ENCODE data around the gene CCK. TPM values are rescaled to one million over a fixed set of nuclear protein-coding genes. Genes with fewer than 3 reads are reported as not detected.

CCK gene
- polyA plus RNA-seq, 1 donor (not counting 4 experiments of a cell fraction or from before 2014, with no cell fraction given) = 8.2 TPM

GRCh38 chr3:42228796-42229195, 37.2 kb downstream of the CCK start:
- Histone ChIP-seq H3K4me1 (ENCODE audit: control insufficient read depth, extremely low read depth, insufficient read depth, low read length) (no peaks in the 10 kb centered on the region), H3K36me3 (ENCODE audit: control insufficient read depth in 2 of 2, extremely low read depth in 1 of 2, insufficient read depth in 2 of 2, low read length in 2 of 2) (peaks cover 4 to 5% of the 10 kb centered on the region in 2 experiments), H3K27ac (ENCODE audit: control insufficient read depth, insufficient read depth, low read length) (no peak overlapping the region), H3K9ac (ENCODE audit: control insufficient read depth, extremely low read depth, insufficient read depth, low read length) (no peak overlapping the region), H3K27me3 (ENCODE audit: control insufficient read depth, extremely low read depth, insufficient read depth, low read length) (no peaks in the 10 kb centered on the region), H3K9me3 (ENCODE audit: control insufficient read depth, low read depth, low read length) (no peaks in the 10 kb centered on the region), H3K79me2 (ENCODE audit: control insufficient read depth, insufficient read depth, low read length) (no peaks in the 10 kb centered on the region), H3K4me3 (ENCODE audit: control insufficient read depth in 2 of 3, extremely low read depth in 1 of 3, insufficient read depth in 2 of 3, low read depth in 1 of 3, low read length in 3 of 3) (no peak overlapping the region), H2AFZ (ENCODE audit: control insufficient read depth, low read length) (no peak overlapping the region), H4K20me1 (ENCODE audit: control insufficient read depth, extremely low read depth, insufficient read depth, low read length) (no peaks in the 10 kb centered on the region), H3K9me1 (ENCODE audit: control insufficient read depth, extremely low read depth, insufficient read depth, low read length) (no peaks in the 10 kb centered on the region), H3K4me2 (ENCODE audit: control insufficient read depth, extremely low read depth, insufficient read depth, low read depth, low read length) (no peak overlapping the region)
- TF ChIP-seq, protein P1, sequence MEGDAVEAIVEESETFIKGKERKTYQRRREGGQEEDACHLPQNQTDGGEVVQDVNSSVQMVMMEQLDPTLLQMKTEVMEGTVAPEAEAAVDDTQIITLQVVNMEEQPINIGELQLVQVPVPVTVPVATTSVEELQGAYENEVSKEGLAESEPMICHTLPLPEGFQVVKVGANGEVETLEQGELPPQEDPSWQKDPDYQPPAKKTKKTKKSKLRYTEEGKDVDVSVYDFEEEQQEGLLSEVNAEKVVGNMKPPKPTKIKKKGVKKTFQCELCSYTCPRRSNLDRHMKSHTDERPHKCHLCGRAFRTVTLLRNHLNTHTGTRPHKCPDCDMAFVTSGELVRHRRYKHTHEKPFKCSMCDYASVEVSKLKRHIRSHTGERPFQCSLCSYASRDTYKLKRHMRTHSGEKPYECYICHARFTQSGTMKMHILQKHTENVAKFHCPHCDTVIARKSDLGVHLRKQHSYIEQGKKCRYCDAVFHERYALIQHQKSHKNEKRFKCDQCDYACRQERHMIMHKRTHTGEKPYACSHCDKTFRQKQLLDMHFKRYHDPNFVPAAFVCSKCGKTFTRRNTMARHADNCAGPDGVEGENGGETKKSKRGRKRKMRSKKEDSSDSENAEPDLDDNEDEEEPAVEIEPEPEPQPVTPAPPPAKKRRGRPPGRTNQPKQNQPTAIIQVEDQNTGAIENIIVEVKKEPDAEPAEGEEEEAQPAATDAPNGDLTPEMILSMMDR (optimal IDR thresholded peaks at IDR 0.05 in 1 of 3, IDR thresholded peaks at IDR 0.05 in 1 of 3, conservative IDR thresholded peaks at IDR 0.05 in 1 of 3; ENCODE audit: extremely low read depth in 1 of 3, insufficient read depth in 2 of 3, low read length in 3 of 3) = peak; percentile 18 to 45 (median 38)
- no peak for TF ChIP-seq EZH2 (IDR thresholded peaks at IDR 0.05; ENCODE audit: low read length)
- DNase-seq (ENCODE audit: low read depth, low spot score) (no peak), FAIRE-seq (peak; percentile 34)
- dilution Hi-C loops (cut with MboI; ENCODE audit: extremely low pct_ligation_motif_present, low sequenced_read_pairs) = no loop called here

- dilution Hi-C loops (cut with MboI; ENCODE audit: extremely low pct_ligation_motif_present, low sequenced_read_pairs) = no loop called here
- TF ChIP-seq, protein P1 (optimal IDR thresholded peaks at IDR 0.05 in 1 of 3, IDR thresholded peaks at IDR 0.05 in 1 of 3, conservative IDR thresholded peaks at IDR 0.05 in 1 of 3; ENCODE audit: extremely low read depth in 1 of 3, insufficient read depth in 2 of 3, low read length in 3 of 3) = no peak
- no peak for TF ChIP-seq EZH2 (IDR thresholded peaks at IDR 0.05; ENCODE audit: low read length)
- FAIRE-seq = peak; percentile 43
Observed at GRCh38 chr3:42226470-42227425, 39.2 kb downstream of the CCK start.

More at GRCh38 chr3:42226470-42227425, 39.2 kb downstream of the CCK start:
- H3K4me3 ChIP-seq (ENCODE audit: control insufficient read depth in 2 of 3, extremely low read depth in 1 of 3, insufficient read depth in 2 of 3, low read depth in 1 of 3, low read length in 3 of 3) = no peak overlapping the region
- no peak overlapping the region for H3K27ac ChIP-seq (ENCODE audit: control insufficient read depth, insufficient read depth, low read length)
- H3K9ac ChIP-seq (ENCODE audit: control insufficient read depth, extremely low read depth, insufficient read depth, low read length) = no peak overlapping the region
- DNase-seq (ENCODE audit: low read depth, low spot score) = no peak
- H3K36me3 ChIP-seq (ENCODE audit: control insufficient read depth in 2 of 2, extremely low read depth in 1 of 2, insufficient read depth in 2 of 2, low read length in 2 of 2) = peaks cover 13 to 16% of the 10 kb centered on the region in 2 experiments
- H3K79me2 ChIP-seq (ENCODE audit: control insufficient read depth, insufficient read depth, low read length) = no peaks in the 10 kb centered on the region
- H3K27me3 ChIP-seq (ENCODE audit: control insufficient read depth, extremely low read depth, insufficient read depth, low read length) = no peaks in the 10 kb centered on the region
- no peaks in the 10 kb centered on the region for H3K9me3 ChIP-seq (ENCODE audit: control insufficient read depth, low read depth, low read length)
- H3K4me2 ChIP-seq (ENCODE audit: control insufficient read depth, extremely low read depth, insufficient read depth, low read depth, low read length) = no peak overlapping the region
- no peaks in the 10 kb centered on the region for H4K20me1 ChIP-seq (ENCODE audit: control insufficient read depth, extremely low read depth, insufficient read depth, low read length)
- H3K9me1 ChIP-seq (ENCODE audit: control insufficient read depth, extremely low read depth, insufficient read depth, low read length) = no peaks in the 10 kb centered on the region
- no peaks in the 10 kb centered on the region for H3K4me1 ChIP-seq (ENCODE audit: control insufficient read depth, extremely low read depth, insufficient read depth, low read length)
- H2AFZ ChIP-seq (ENCODE audit: control insufficient read depth, low read length) = no peak overlapping the region
